Measurements from ENCODE around the gene STAM2. TPM values are rescaled to one million over a fixed set of nuclear protein-coding genes. Genes with fewer than 3 reads are reported as not detected.
A peak's percentile ranks its signal among the peaks of the same experiment; 100 is the strongest.

STAM2 gene
- 10 to 100 TPM; 25.7 to 34.0 TPM for total RNA-seq

- H3K4me1 ChIP-seq: peaks cover 37% of the 10 kb centered on the region
Observed at GRCh38 chr2:152175368-152176112, at the start of gene STAM2. Gene STAM2, minus strand, starts transcription at chr2:152175763. Its CDS starts 121 bp downstream, at chr2:152175642.

DNA sequence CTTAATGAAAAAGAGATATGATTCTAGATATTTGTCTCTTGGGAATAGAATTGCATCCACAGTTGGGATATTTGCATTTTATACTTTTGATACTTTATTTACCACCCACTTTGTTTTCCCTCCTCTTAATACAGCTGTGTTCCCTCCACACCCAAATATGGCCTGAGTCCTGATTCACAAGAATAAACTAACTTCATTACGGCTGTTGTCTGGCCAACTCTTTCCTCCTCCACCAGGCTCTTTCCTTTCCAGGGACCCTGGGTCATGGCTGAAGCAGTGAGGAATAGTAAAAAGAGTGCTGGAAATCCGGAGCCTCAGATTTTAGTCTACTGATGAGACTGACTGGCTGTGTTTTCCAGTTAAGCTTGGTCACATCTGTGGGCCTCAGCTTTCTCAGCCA, 48.4 kb upstream of the STAM2 start:
- no peak overlapping the region for H3K27ac ChIP-seq
- no peaks in the 10 kb centered on the region for H3K9me3 ChIP-seq
- peaks cover 5% of the 10 kb centered on the region for H3K4me1 ChIP-seq
- WGBS, 2 donors: 83 to 87% methylated on average over 2 of the region's 2 CpGs
- DNase-seq: no peak
- TF ChIP-seq POLR2A (IDR thresholded peaks at IDR 0.05): no peak
- TF ChIP-seq, protein P1, sequence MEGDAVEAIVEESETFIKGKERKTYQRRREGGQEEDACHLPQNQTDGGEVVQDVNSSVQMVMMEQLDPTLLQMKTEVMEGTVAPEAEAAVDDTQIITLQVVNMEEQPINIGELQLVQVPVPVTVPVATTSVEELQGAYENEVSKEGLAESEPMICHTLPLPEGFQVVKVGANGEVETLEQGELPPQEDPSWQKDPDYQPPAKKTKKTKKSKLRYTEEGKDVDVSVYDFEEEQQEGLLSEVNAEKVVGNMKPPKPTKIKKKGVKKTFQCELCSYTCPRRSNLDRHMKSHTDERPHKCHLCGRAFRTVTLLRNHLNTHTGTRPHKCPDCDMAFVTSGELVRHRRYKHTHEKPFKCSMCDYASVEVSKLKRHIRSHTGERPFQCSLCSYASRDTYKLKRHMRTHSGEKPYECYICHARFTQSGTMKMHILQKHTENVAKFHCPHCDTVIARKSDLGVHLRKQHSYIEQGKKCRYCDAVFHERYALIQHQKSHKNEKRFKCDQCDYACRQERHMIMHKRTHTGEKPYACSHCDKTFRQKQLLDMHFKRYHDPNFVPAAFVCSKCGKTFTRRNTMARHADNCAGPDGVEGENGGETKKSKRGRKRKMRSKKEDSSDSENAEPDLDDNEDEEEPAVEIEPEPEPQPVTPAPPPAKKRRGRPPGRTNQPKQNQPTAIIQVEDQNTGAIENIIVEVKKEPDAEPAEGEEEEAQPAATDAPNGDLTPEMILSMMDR (IDR thresholded peaks at IDR 0.05): no peak
- intact Hi-C loops (cut with DNase I): no loop called here
- H3K36me3 ChIP-seq (replicated peaks in 1 of 2; ENCODE audit: insufficient read depth in 1 of 2, low read depth in 2 of 2): no peaks in the 10 kb centered on the region
- H3K27me3 ChIP-seq: no peaks in the 10 kb centered on the region
- ATAC-seq: no peak
- no peak overlapping the region for H3K4me3 ChIP-seq

More at GRCh38 chr2:152175368-152176112, at the start of gene STAM2:
- Histone ChIP-seq H3K9me3 (no peaks in the 10 kb centered on the region), H3K4me3 (peak within 1 kb of the TSS; percentile 64 to 76), H3K27me3 (no peaks in the 10 kb centered on the region), H3K27ac (peak within 1 kb of the TSS; percentile 95 to 99 (median 96)), H3K36me3 (replicated peaks in 1 of 2; ENCODE audit: insufficient read depth in 1 of 2, low read depth in 2 of 2) (no peaks in the 10 kb centered on the region)
- TF ChIP-seq POLR2A (IDR thresholded peaks at IDR 0.05): peak; percentile 85 to 96 (median 94)
- TF ChIP-seq, protein P1 (IDR thresholded peaks at IDR 0.05): peak; percentile 92 to 99 (median 98)
- ATAC-seq (peak; percentile 90), DNase-seq (peak; percentile 91 to 94 (median 92))
- intact Hi-C loops (cut with DNase I): no loop called here
- 0% methylated on average over 17 to 72 of the region's 72 CpGs for WGBS, 2 donors

DNA sequence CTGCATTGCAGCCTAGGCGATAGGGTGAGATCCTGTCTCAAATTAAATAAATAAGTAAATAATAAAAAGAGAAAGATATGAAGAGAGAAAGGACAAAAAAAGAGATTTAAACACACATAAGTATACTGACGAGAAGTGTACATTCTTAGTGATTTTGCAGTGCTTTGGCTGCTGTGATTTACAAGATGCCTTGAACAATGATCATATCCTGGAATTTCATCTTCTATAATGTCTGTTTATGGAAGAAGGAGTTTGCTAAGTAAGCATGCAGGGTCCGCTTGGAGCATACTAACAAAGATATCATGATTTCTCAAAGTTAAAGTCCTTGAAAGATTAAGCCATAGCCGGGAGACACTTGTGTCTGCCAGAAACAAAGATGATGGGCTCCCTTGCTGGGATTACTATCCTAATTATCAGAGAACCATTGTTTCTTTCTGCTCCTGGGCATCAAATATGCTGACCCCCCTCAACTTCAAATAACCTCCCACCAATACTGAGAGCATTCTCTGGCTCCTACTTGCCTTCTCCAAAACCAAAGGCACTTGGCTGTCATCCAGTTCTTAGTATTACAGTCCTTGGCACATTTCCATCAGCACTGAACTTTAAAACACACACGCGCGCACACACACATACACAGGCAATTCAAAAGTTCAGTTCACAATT, 47.5 kb upstream of the STAM2 start:
- Histone ChIP-seq H3K27ac (no peak overlapping the region), H3K36me3 (replicated peaks in 1 of 2; ENCODE audit: insufficient read depth in 1 of 2, low read depth in 2 of 2) (no peaks in the 10 kb centered on the region), H3K4me1 (peaks cover 5% of the 10 kb centered on the region), H3K9me3 (no peaks in the 10 kb centered on the region), H3K4me3 (no peak overlapping the region), H3K27me3 (no peaks in the 10 kb centered on the region)
- intact Hi-C loops (cut with DNase I): no loop called here
- TF ChIP-seq, protein P1 (IDR thresholded peaks at IDR 0.05): no peak
- TF ChIP-seq POLR2A (IDR thresholded peaks at IDR 0.05): no peak
- WGBS, 2 donors: 22 to 27% methylated on average over 7 of the region's 7 CpGs
- DNase-seq (peak; percentile 24 to 61 (median 46)), ATAC-seq (peak; percentile 48)

DNA sequence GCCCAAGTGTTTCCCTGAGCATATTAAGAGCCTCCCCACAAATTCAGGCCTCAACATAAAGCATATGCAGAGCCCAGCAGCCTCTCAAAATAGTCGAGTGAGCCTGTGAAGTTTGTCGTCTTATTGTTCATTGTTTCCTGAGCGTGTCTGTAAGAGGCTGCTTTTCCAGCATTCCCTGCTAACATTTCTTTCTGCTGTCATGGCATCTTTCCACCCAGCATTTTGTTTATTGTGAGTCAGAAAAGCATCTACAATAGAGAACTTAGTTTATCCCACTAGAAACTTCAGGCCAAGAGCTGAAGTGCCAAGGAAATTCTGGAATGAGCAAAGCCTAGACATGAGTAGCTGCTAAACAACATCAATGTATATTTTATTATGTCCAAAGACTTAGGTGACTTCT, 46.3 kb upstream of the STAM2 start:
- ATAC-seq: no peak
- TF ChIP-seq, protein P1 (IDR thresholded peaks at IDR 0.05): no peak
- TF ChIP-seq POLR2A (IDR thresholded peaks at IDR 0.05): no peak

More for the DNA sequence above, 46.3 kb upstream of the STAM2 start:
- no peak for DNase-seq
- H3K4me1 ChIP-seq: peaks cover 5% of the 10 kb centered on the region
- H3K36me3 ChIP-seq (replicated peaks in 1 of 2; ENCODE audit: insufficient read depth in 1 of 2, low read depth in 2 of 2): no peaks in the 10 kb centered on the region
- H3K4me3 ChIP-seq: no peak overlapping the region
- H3K27ac ChIP-seq: no peak overlapping the region
- no peaks in the 10 kb centered on the region for H3K27me3 ChIP-seq
- H3K9me3 ChIP-seq: no peaks in the 10 kb centered on the region
- intact Hi-C loops (cut with DNase I): no loop called here
- 73 to 75% methylated on average over 3 of the region's 3 CpGs for WGBS, 2 donors

All from body of pancreas (tissue), 4 donors.